ENCODE results near the gene NFIC.
"Not testable (repeated sequence)": the region's sequence is repeated elsewhere in the genome, so short reads cannot be mapped to it uniquely, and the experiment has no call there.

NFIC gene

DNA sequence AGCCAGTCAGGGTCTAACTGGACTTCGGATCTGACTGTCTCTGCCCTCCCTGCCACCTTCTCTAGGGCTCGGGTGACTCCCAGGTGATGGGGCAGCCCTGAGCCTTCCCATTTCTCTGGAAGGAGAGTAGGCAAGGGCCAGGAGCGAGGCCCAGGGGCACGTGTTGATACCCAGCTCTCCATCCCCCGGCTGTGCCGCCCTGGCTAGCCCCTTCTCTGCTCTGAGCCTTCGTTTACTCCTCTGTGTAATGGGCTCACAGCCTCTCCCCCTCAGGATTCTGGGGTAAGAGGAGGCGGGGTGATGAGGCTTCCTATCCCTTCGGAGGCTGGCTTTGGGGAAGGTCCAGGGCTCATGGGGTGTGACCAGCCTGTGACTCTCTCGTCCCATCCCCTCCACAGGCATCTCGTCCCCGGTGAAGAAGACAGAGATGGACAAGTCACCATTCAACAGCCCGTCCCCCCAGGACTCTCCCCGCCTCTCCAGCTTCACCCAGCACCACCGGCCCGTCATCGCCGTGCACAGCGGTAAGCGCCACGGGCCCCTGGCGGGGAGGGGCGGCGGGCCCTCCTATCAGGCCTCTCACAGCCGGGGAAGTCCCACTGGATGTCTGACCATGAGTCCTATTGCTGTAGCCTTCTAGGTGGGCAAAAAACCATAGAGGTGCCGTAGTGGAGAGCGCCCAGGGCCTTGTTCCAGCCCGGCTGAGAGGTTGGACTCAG, 82.4 kb downstream of the NFIC start:
- TF ChIP-seq, protein P1, sequence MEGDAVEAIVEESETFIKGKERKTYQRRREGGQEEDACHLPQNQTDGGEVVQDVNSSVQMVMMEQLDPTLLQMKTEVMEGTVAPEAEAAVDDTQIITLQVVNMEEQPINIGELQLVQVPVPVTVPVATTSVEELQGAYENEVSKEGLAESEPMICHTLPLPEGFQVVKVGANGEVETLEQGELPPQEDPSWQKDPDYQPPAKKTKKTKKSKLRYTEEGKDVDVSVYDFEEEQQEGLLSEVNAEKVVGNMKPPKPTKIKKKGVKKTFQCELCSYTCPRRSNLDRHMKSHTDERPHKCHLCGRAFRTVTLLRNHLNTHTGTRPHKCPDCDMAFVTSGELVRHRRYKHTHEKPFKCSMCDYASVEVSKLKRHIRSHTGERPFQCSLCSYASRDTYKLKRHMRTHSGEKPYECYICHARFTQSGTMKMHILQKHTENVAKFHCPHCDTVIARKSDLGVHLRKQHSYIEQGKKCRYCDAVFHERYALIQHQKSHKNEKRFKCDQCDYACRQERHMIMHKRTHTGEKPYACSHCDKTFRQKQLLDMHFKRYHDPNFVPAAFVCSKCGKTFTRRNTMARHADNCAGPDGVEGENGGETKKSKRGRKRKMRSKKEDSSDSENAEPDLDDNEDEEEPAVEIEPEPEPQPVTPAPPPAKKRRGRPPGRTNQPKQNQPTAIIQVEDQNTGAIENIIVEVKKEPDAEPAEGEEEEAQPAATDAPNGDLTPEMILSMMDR (IDR thresholded peaks at IDR 0.05; ENCODE audit: low read length, missing control alignments), result no peak
- no peak overlapping the region for H3K4me3 ChIP-seq (replicated peaks; ENCODE audit: low read depth, low read length)
- DNase-seq (ENCODE audit: low read depth), result no peak

DNA sequence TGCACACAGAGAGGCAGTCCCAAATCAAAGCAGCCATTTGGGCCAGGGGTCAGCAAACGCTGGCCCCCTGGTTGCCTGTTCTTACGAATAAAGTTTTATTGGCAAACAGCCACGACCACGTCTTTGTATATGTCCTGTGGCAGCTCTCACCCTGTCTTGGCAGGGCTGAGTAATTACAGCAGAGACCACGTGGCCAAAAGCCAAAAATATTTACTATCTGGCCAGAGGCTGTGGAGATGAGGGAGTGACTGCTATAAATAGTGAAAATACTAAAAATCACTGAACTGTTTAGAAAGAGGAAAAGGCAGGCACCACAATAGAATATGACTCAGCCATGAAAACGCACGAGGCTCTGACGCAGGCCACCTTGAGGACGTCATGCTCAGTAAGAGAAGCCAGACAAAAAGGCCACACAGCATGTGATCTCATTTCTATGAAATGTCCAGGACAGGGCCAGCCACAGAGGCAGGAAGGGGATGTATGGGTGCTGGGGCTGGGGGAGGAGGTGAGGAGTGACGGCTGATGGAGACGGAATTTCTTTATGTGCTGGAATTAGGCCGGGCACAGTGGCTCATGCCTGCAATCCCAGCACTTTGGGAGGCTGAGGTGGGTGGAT, 84.5 kb downstream of the NFIC start:
- DNase-seq (ENCODE audit: low read depth), result peak; percentile 100

DNA sequence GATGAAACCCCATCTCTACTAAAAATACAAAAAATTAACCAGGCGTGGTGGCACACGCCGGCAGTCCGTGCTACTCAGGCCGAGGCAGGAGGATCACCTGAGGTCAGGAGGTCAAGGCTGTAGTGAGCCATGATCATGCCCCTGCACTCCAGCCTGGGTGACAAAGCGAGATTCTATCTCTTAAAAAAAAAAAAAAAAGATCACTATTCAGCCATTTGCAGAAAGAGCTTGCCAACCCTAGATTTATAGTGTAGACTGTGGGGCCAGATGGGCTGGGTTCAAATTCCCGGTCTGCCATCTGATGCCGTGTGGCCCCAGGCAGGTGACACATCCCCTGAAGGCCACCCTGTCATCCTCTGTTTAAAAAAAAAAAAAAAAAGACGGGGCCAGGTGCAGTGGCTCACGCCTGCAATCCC, 85.1 kb downstream of the NFIC start:
- no peak overlapping the region for H3K4me3 ChIP-seq (replicated peaks; ENCODE audit: low read depth, low read length)
- no peak for DNase-seq (ENCODE audit: low read depth)
- TF ChIP-seq, protein P1 (IDR thresholded peaks at IDR 0.05; ENCODE audit: low read length, missing control alignments), result no peak

More for the DNA sequence above, 84.5 kb downstream of the NFIC start:
- no peak overlapping the region for H3K4me3 ChIP-seq (replicated peaks; ENCODE audit: low read depth, low read length)
- TF ChIP-seq, protein P1 (IDR thresholded peaks at IDR 0.05; ENCODE audit: low read length, missing control alignments), result no peak

DNA sequence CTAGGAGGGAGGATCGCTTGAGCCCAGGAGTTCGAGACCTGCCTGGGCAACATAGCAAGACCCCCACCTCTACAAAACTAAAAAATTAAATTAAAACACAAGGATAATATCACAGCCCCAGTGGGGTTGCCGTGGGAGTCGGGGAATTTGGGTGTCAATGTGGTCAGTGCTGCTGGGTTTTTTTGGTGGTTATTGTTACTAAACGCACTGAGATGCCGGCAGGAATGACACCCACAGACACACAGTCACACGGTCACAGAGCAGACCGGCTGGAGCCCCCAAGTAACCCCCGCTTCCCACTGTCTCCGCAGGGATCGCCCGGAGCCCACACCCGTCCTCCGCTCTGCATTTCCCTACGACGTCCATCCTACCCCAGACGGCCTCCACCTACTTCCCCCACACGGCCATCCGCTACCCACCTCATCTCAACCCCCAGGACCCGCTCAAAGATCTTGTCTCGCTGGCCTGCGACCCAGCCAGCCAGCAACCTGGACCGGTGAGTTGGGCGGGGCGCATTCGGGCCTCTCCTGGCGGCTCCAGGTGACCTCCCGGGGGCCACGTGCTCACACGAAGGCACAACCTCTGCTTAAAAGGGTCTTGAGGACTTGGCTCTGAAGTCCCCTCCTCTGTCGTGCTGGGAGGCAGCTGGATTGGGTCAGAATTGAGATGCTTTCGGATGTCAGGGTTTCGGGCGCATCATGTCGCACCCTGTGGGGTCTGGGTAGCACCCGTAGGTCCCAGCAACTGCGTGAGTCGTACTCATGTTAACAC, 86.0 kb downstream of the NFIC start:
- H3K4me3 ChIP-seq (replicated peaks; ENCODE audit: low read depth, low read length), result no peak overlapping the region
- TF ChIP-seq, protein P1 (IDR thresholded peaks at IDR 0.05; ENCODE audit: low read length, missing control alignments), result no peak
- DNase-seq (ENCODE audit: low read depth), result no peak

DNA sequence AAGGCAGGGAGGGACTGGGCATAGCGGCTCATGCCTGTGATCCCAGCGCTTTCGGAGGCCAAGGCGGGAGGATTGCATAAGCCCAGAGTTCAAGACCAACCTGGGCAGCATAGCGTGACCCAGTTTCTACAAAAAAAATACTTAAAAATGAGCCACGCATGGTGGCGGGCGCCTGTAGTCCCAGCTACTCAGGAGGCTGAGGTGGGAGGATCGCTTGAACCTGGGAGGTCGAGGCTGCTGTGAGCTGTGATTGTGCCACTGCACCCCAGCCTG, 86.5 kb downstream of the NFIC start:
- not testable (repeated sequence) for DNase-seq (ENCODE audit: low read depth); H3K4me3 ChIP-seq (replicated peaks; ENCODE audit: low read depth, low read length)

GRCh38 chr19:3453840-3454239, 87.5 kb downstream of the NFIC start:
- DNase-seq (ENCODE audit: low read depth), result no peak
- TF ChIP-seq, protein P1 (IDR thresholded peaks at IDR 0.05; ENCODE audit: low read length, missing control alignments), result no peak
- H3K4me3 ChIP-seq (replicated peaks; ENCODE audit: low read depth, low read length), result no peak overlapping the region

- DNase-seq (ENCODE audit: low read depth), result no peak
- TF ChIP-seq, protein P1 (IDR thresholded peaks at IDR 0.05; ENCODE audit: low read length, missing control alignments), result no peak
- no peak overlapping the region for H3K4me3 ChIP-seq (replicated peaks; ENCODE audit: low read depth, low read length)
Observed at GRCh38 chr19:3454656-3455392, 88.4 kb downstream of the NFIC start.

Measured in fibroblast of pulmonary artery (primary cell).